Hematopoietic multipotent progenitor cell (in vitro differentiated cells): ENCODE data around the gene STEEP1. TPM values are rescaled to one million over a fixed set of nuclear protein-coding genes. Genes with fewer than 3 reads are reported as not detected.
"Not testable (repeated sequence)": the region's sequence is repeated elsewhere in the genome, so short reads cannot be mapped to it uniquely, and the experiment has no call there.

Source experiments
- DNase-seq, 3 donors: peaks; one replicate each; pipeline ENCODE4 v3.0.0-alpha.2; 2011 to 2015; ENCODE audit warnings: low read depth in 2 of 3, low spot score in 2 of 3
- total RNA-seq: library from RNA; depleted of rRNA; stranded (reverse); fragments of >200 nt; gene quantifications from one replicate; pipeline ENCODE4 v1.2.3, GENCODE V29; 2012

Gene STEEP1
- total RNA-seq, 1 donor = 17.8 TPM

GRCh38 chrX:119537487-119537886 is 27.7 kb downstream of the STEEP1 start:
- DNase-seq = no peak

- peak in 1 of 3 donors; percentile 4 for DNase-seq
Observed at GRCh38 chrX:119529345-119530276, 35.6 kb downstream of the STEEP1 start.

- DNase-seq = no peak
Observed at GRCh38 chrX:119523664-119524184, 41.5 kb downstream of the STEEP1 start.

GRCh38 chrX:119521246-119521645 is 44.0 kb downstream of the STEEP1 start:
- no peak for DNase-seq

- no peak for DNase-seq
Observed at GRCh38 chrX:119518371-119518770, 46.8 kb downstream of the STEEP1 start.

- peak; percentile 38 to 74 (median 59) for DNase-seq
Observed at GRCh38 chrX:119516157-119516702, 49.0 kb downstream of the STEEP1 start.

- peak in 2 of 3 donors; percentile 53 to 81 for DNase-seq
Observed at GRCh38 chrX:119512146-119512800, 52.9 kb downstream of the STEEP1 start.

GRCh38 chrX:119507206-119507605 is 58.0 kb downstream of the STEEP1 start:
- DNase-seq = no peak

GRCh38 chrX:119505945-119506344 is 59.3 kb downstream of the STEEP1 start:
- DNase-seq = no peak

- not testable (repeated sequence) for DNase-seq
Observed at GRCh38 chrX:119505145-119505544, 60.1 kb downstream of the STEEP1 start.

- no peak for DNase-seq
Observed at GRCh38 chrX:119503484-119503861, 61.7 kb downstream of the STEEP1 start.

GRCh38 chrX:119502727-119503483 is 62.3 kb downstream of the STEEP1 start:
- no peak for DNase-seq

- no peak for DNase-seq
Observed at GRCh38 chrX:119501511-119502148, 63.6 kb downstream of the STEEP1 start.

GRCh38 chrX:119500061-119500800 is 65.0 kb downstream of the STEEP1 start:
- DNase-seq = no peak

GRCh38 chrX:119497185-119497584 is 68.0 kb downstream of the STEEP1 start:
- peak in 1 of 3 donors; percentile 69 for DNase-seq

- peak in 1 of 3 donors; percentile 61 for DNase-seq
Observed at GRCh38 chrX:119495734-119496726, 69.2 kb downstream of the STEEP1 start.

GRCh38 chrX:119493851-119494495 is 71.2 kb downstream of the STEEP1 start:
- DNase-seq = not testable (repeated sequence)

- DNase-seq = no peak
Observed at GRCh38 chrX:119492463-119492862, 72.7 kb downstream of the STEEP1 start.
